HEK293 (cell line): ENCODE results near the gene TUBG1.

Experiments used
- CTCF ChIA-PET: fragments of 350-600 bp; formaldehyde crosslinking; extraction: SDS; loops from one replicate; lab custom pipeline; 2021; ENCODE audit warnings: antibody characterized with exemption; lab: Yijun Ruan, JAX
- POLR2A ChIA-PET: fragments of 300-600 bp; formaldehyde crosslinking; extraction: SDS; loops from one replicate; lab custom pipeline; 2020; ENCODE audit warnings: antibody characterized with exemption, inconsistent platforms; lab: Yijun Ruan, JAX
- H3K27ac ChIP-seq: fragments of 200-500 bp; sonication (Bioruptor generic); 2 replicates; pipeline ENCODE4 v1.5.1; 2014; ENCODE audit warnings: low read depth, low read length, control low read depth, inconsistent platforms; ENCODE audit errors: extremely low read depth
- H3K36me3 ChIP-seq, 2 experiments: fragments of 200-500 bp in 1 of 2; sonication (Bioruptor generic) in 1 of 2; 1 replicate in 1 of 2; 2 replicates in 1 of 2; pipeline ENCODE4 v1.5.1; 2014 to 2017; ENCODE audit warnings: inconsistent platforms in 2 of 2, low read length in 2 of 2; ENCODE audit not compliant: control insufficient read depth in 2 of 2, insufficient read depth in 1 of 2
- H3K4me1 ChIP-seq: fragments of 200-500 bp; sonication (Bioruptor generic); 2 replicates; pipeline ENCODE4 v1.5.1; 2014; ENCODE audit warnings: mild to moderate bottlenecking, low read length, inconsistent platforms; ENCODE audit not compliant: control insufficient read depth, insufficient read depth
- H3K4me3 ChIP-seq: 2 replicates; pipeline ENCODE4 v1.5.1; 2011; ENCODE audit warnings: low read depth, mild to moderate bottlenecking, control low read depth, low read length, moderate library complexity
- H3K9me3 ChIP-seq: fragments of 200-500 bp; sonication (Bioruptor generic); 2 replicates; pipeline ENCODE4 v1.5.1; 2014; ENCODE audit warnings: low read depth, low read length, inconsistent platforms; ENCODE audit not compliant: control insufficient read depth, insufficient read depth
- KLF7 ChIP-seq: fragments of 450-650 bp; formaldehyde crosslinking; IDR thresholded peaks from 2 replicates; pipeline ENCODE4 v1.5.1; 2016; ENCODE audit warnings: missing biosample characterization, missing genetic modification characterization, borderline replicate concordance
- PRDM1 ChIP-seq: fragments of 450-650 bp; formaldehyde crosslinking; IDR thresholded peaks from 2 replicates; pipeline ENCODE4; 2016; ENCODE audit warnings: missing biosample characterization, missing genetic modification characterization
- ZBTB17 ChIP-seq: fragments of 450-650 bp; formaldehyde crosslinking; IDR thresholded peaks from 2 replicates; pipeline ENCODE4 v1.5.1; 2016; ENCODE audit warnings: missing biosample characterization, missing genetic modification characterization
- ZFP69B ChIP-seq: fragments of 450-650 bp; formaldehyde crosslinking; IDR thresholded peaks from 2 replicates; pipeline ENCODE4 v1.5.1; 2016; ENCODE audit warnings: missing biosample characterization, missing genetic modification characterization
- ZIC2 ChIP-seq: fragments of 450-650 bp; formaldehyde crosslinking; IDR thresholded peaks from 2 replicates; pipeline ENCODE4 v1.5.1; 2016; ENCODE audit warnings: missing biosample characterization, missing genetic modification characterization
- ZNF10 ChIP-seq: fragments of 450-650 bp; formaldehyde crosslinking; IDR thresholded peaks from 2 replicates; pipeline ENCODE4 v1.5.1; 2017; ENCODE audit warnings: missing biosample characterization, missing genetic modification characterization
- ZNF266 ChIP-seq: fragments of 450-650 bp; formaldehyde crosslinking; IDR thresholded peaks from 2 replicates; pipeline ENCODE4 v1.5.1; 2016; ENCODE audit warnings: missing biosample characterization, missing genetic modification characterization, low read depth
- ZNF404 ChIP-seq: fragments of 450-650 bp; formaldehyde crosslinking; IDR thresholded peaks from 2 replicates; pipeline ENCODE4 v1.5.1; 2017; ENCODE audit warnings: missing biosample characterization, missing genetic modification characterization
- ZNF521 ChIP-seq: fragments of 450-650 bp; formaldehyde crosslinking; IDR thresholded peaks from 2 replicates; pipeline ENCODE4 v1.5.1; 2017; ENCODE audit warnings: missing biosample characterization, mild to moderate bottlenecking, missing genetic modification characterization
- ZNF670 ChIP-seq: fragments of 450-650 bp; formaldehyde crosslinking; IDR thresholded peaks from 2 replicates; pipeline ENCODE4 v1.5.1; 2016; ENCODE audit warnings: missing biosample characterization, missing genetic modification characterization, low read depth
- ZSCAN30 ChIP-seq: fragments of 450-650 bp; IDR thresholded peaks from 2 replicates; pipeline ENCODE4 v1.5.1; 2018; ENCODE audit warnings: missing biosample characterization, mild to moderate bottlenecking, missing genetic modification characterization, moderate library complexity
- TF ChIP-seq, protein P1 (sequence below): fragments of 450-650 bp; formaldehyde crosslinking; IDR thresholded peaks from 2 replicates; pipeline ENCODE4 v1.5.1; 2016; ENCODE audit warnings: missing biosample characterization, missing genetic modification characterization, borderline replicate concordance
- TF ChIP-seq, protein P2 (sequence below): fragments of 450-650 bp; formaldehyde crosslinking; IDR thresholded peaks from 2 replicates; pipeline ENCODE4 v1.5.1; 2017; ENCODE audit warnings: missing biosample characterization, missing genetic modification characterization

Gene TUBG1

DNA sequence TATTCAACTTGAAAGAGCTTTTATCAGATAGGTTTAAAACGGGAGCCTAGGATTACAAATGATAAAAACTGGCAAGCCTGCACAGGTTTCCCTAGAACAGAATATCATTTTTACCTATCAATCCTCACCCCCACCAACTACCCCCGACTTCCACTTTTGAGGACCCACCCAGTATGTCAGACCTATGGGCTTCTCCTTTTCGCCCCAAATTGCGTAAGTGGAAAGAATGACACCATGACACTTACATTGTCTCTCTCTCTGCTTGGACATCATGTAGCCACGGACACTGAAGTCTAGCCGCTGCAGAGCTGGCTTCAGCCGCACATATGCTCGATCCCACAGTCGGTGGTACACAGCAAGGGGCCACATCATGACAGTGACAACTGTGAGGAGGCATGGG is 24.6 kb upstream of the TUBG1 start:
- ChIA-PET CTCF (no interaction called here), POLR2A (interaction anchor here (0.6 kb wide), 1 partner anchor 72 kb away, joined by 4 read pairs; no protein-coding TSS in a partner anchor)
- TF ChIP-seq, protein P1, sequence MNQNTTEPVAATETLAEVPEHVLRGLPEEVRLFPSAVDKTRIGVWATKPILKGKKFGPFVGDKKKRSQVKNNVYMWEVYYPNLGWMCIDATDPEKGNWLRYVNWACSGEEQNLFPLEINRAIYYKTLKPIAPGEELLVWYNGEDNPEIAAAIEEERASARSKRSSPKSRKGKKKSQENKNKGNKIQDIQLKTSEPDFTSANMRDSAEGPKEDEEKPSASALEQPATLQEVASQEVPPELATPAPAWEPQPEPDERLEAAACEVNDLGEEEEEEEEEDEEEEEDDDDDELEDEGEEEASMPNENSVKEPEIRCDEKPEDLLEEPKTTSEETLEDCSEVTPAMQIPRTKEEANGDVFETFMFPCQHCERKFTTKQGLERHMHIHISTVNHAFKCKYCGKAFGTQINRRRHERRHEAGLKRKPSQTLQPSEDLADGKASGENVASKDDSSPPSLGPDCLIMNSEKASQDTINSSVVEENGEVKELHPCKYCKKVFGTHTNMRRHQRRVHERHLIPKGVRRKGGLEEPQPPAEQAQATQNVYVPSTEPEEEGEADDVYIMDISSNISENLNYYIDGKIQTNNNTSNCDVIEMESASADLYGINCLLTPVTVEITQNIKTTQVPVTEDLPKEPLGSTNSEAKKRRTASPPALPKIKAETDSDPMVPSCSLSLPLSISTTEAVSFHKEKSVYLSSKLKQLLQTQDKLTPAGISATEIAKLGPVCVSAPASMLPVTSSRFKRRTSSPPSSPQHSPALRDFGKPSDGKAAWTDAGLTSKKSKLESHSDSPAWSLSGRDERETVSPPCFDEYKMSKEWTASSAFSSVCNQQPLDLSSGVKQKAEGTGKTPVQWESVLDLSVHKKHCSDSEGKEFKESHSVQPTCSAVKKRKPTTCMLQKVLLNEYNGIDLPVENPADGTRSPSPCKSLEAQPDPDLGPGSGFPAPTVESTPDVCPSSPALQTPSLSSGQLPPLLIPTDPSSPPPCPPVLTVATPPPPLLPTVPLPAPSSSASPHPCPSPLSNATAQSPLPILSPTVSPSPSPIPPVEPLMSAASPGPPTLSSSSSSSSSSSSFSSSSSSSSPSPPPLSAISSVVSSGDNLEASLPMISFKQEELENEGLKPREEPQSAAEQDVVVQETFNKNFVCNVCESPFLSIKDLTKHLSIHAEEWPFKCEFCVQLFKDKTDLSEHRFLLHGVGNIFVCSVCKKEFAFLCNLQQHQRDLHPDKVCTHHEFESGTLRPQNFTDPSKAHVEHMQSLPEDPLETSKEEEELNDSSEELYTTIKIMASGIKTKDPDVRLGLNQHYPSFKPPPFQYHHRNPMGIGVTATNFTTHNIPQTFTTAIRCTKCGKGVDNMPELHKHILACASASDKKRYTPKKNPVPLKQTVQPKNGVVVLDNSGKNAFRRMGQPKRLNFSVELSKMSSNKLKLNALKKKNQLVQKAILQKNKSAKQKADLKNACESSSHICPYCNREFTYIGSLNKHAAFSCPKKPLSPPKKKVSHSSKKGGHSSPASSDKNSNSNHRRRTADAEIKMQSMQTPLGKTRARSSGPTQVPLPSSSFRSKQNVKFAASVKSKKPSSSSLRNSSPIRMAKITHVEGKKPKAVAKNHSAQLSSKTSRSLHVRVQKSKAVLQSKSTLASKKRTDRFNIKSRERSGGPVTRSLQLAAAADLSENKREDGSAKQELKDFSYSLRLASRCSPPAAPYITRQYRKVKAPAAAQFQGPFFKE (tag by site-specific recombination): no peak
- TF ChIP-seq, protein P2, sequence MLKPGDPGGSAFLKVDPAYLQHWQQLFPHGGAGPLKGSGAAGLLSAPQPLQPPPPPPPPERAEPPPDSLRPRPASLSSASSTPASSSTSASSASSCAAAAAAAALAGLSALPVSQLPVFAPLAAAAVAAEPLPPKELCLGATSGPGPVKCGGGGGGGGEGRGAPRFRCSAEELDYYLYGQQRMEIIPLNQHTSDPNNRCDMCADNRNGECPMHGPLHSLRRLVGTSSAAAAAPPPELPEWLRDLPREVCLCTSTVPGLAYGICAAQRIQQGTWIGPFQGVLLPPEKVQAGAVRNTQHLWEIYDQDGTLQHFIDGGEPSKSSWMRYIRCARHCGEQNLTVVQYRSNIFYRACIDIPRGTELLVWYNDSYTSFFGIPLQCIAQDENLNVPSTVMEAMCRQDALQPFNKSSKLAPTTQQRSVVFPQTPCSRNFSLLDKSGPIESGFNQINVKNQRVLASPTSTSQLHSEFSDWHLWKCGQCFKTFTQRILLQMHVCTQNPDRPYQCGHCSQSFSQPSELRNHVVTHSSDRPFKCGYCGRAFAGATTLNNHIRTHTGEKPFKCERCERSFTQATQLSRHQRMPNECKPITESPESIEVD: no peak
- TF ChIP-seq ZBTB17 (tag by site-specific recombination) (no peak), ZIC2 (tag by site-specific recombination) (0 out of 2 replicates have a peak, but pooled peaks have one; percentile 7)
- Histone ChIP-seq H3K4me1 (no peaks in the 10 kb centered on the region), H3K27ac (no peak overlapping the region), H3K9me3 (no peaks in the 10 kb centered on the region), H3K4me3 (no peak overlapping the region), H3K36me3 (peaks cover 39 to 97% of the 10 kb centered on the region in 2 experiments)

DNA sequence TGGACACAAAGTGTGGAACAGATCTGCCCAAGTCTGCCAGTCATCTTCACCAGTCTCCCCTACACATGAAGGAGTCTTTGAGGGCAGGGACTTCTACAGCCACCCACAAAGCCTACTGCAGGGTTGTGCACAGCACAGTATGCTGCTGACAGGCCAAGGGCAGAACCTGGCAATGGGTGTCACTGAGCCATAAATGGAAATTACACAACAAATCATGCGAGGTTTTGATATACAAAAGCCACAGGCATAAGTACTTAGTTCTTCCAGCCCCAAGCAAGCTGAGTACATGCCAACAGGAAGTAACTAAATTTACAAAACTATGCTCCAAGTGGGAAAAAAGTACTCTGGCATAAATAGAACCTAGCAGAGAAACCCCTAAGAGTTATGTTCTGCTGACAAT is 24.1 kb upstream of the TUBG1 start:
- ChIA-PET CTCF (interaction anchor here (1.7 kb wide), 1 partner anchor 8 kb away, joined by 9 read pairs; the partner anchor contains the start of gene PSMC3IP), POLR2A (interaction anchor here (0.6 to 1.8 kb wide), 2 partner anchors 24 to 72 kb away, joined by 4 to 5 read pairs; partner anchors contain the start of genes RETREG3 and TUBG1)
- Histone ChIP-seq H3K36me3 (peaks cover 44 to 97% of the 10 kb centered on the region in 2 experiments), H3K4me3 (no peak overlapping the region), H3K9me3 (no peaks in the 10 kb centered on the region), H3K27ac (no peak overlapping the region), H3K4me1 (no peaks in the 10 kb centered on the region)
- TF ChIP-seq ZNF10 (no peak), ZIC2 (tag by site-specific recombination) (0 out of 2 replicates have a peak, but pooled peaks have one; percentile 5)

DNA sequence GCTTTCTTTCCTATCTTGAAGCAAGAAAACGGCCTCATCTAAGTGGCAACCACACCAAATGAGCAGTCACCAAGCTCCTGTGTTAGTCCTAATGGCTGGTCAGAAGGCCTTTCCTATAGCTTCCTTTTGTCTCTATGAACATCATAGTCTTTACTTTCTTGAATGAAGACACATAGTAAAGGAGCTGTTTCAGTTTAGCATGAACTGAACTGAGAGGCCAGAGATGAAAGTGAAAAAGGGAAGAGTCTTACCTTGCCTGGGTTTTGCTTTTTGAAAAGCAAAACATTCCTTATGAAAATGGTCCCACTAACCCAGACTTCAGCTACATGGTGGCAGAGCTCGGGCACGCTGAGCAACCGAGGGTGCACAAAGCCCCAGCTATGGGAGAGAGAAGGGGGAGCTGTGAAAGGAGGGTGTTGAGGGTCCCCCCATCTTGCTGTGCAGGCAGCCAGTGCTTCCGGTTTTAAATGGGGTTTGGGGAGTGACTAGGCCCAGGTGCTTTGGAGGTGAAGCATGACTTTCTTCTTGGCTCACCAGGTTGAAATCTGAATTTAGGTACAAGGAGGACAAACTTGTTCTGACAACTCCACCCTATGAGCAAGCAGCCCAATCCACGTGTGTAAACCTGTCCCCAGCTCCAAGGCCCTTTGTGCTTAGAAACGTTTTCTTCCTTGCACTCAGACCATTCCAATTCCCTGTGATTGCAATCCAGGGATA is 22.8 kb upstream of the TUBG1 start:
- no peak for TF ChIP-seq ZNF266 (tag by site-specific recombination)
- TF ChIP-seq ZSCAN30 (tag by site-specific recombination): no peak
- TF ChIP-seq PRDM1 (tag by site-specific recombination): 0 out of 2 replicates have a peak, but pooled peaks have one; percentile 17
- TF ChIP-seq ZFP69B (tag by site-specific recombination): no peak
- TF ChIP-seq ZNF521 (tag by site-specific recombination): no peak
- TF ChIP-seq ZNF670 (tag by site-specific recombination): no peak
- TF ChIP-seq KLF7 (tag by site-specific recombination): no peak
- TF ChIP-seq ZNF404 (tag by site-specific recombination): no peak
- no peak overlapping the region for H3K4me3 ChIP-seq
- H3K4me1 ChIP-seq: no peaks in the 10 kb centered on the region
- H3K27ac ChIP-seq: no peak overlapping the region
- peaks cover 52 to 100% of the 10 kb centered on the region in 2 experiments for H3K36me3 ChIP-seq
- CTCF ChIA-PET: interaction anchor here (0.6 to 1.7 kb wide), 5 partner anchors 9 to 238 kb away, joined by 3 to 9 read pairs (median 3); partner anchors contain the start of gene PSMC3IP
- H3K9me3 ChIP-seq: no peaks in the 10 kb centered on the region
- POLR2A ChIA-PET: interaction anchor here (0.9 to 1.8 kb wide), 2 partner anchors 8 to 23 kb away, joined by 4 to 5 read pairs; partner anchors contain the start of genes RETREG3 and TUBG1
